HPDE6-E6E7 (cell line): Measurements from ENCODE around the gene PTPRM.

Experiments
- DNase-seq: peaks from one replicate; pipeline ENCODE4 v3.0.0; 2011; ENCODE audit warnings: missing footprints; ENCODE audit errors: extremely low spot score

The PTPRM gene

DNA sequence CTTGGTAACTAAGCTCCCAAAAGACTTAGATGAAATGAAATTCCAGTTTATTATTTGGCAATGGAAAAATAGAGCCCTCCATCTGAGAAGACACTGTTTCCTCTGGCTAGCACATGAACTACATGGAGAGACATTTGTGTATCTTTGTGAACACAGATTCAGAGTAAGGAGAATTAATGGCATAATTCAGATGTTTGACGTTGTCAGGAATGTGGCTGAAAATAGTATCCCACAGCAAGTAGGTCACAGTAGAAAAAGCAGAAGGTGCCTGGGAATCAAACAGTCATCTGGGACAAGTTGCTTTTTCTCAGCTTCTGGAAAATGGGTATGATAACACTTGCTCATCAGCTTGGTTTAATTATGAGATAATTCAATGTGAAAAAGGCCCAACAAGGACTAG lies 288.6 kb downstream of the PTPRM start:
- no peak for DNase-seq

DNA sequence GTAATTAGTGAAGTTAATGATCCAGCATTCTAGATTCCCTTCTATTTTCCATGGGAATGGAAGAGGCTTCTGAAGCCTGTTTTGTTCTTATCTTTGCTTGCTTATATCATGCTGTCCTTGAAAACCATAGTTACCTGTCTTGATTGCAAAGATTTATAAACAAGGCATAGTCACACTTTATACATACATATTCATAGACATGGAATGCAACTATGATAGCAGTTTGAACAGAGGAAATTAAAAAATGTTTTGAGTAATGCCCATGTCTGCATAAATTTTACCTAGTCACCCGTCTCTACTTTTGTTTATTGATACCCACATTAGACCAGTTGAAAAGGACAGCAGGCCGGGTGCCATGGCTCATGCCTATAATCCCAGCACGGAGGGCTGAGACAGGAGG lies 289.0 kb downstream of the PTPRM start:
- DNase-seq, result no peak

DNA sequence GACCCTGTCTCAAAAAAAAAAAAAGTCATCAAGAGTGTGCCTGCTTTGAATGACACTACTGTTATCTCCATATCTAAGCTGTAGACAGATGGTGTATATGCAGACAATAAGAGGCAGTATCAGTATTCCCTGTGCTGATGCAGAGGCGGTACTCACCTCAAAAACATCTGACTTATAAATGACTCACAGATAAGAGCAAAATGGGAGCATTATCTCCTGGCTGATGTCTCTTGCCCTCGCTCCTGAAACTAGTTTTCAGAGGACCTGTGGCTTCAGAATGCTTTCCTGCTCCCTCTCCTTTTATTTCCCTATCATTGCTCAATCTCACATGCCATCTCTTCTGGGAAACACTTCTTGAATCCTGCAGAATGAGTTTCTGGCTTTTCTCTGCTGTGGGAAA lies 289.6 kb downstream of the PTPRM start:
- DNase-seq, result no peak

DNA sequence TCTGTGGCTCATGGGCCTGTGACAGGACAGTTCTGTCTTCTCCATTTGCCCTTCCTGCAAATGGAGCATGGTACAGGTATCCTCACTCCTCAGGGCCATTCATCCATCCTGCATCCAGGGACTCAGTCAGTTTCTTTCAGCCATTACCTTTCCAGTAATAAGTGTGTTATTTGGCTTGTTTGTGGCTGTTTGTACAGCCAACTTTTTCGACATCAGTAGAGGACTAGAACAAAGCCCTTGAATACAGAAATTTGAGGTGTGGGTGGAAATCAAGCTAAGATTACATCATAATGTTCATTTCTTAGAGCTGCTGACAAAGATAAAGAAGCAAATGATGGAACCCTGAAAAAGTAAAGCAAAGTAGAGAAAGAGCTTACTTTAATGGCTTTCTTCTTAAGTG lies 290.4 kb downstream of the PTPRM start:
- no peak for DNase-seq

DNA sequence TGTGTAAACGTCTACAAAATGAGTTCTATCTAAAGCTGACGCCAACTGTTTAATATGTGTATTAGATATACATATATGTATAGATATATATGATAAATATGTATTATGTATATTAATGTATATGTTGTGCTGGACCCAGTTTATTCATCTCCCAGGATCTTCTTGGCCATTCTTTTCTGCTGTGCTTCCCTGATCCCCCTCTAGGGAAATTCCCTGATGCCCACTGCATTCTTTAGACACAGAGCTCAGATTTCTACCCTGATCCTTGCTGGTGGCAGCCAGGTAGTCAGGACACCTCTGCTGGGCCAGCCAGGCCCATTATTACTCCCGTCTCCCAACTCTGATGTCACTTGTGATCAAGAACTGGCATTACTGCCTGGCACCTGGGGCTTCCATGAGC lies 292.0 kb downstream of the PTPRM start:
- no peak for DNase-seq

DNA sequence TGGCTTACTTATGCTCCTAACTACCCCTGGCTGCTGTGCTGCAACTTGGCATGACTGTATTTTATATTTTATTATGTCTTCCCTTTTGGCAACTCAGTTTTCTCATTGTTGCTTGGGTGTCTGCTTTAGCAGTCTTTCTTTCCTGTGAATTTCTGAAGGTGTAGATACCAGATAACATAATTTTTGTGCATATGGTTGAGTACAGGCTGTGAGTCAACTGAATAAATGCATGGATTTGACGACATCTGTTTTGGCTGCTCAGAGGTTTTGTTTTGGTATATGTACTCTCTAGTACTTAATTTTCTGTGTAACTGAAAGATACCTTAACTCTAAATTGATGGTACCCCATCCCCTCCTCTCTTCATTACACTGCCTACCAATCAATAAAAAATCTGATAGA lies 303.1 kb downstream of the PTPRM start:
- no peak for DNase-seq

DNA sequence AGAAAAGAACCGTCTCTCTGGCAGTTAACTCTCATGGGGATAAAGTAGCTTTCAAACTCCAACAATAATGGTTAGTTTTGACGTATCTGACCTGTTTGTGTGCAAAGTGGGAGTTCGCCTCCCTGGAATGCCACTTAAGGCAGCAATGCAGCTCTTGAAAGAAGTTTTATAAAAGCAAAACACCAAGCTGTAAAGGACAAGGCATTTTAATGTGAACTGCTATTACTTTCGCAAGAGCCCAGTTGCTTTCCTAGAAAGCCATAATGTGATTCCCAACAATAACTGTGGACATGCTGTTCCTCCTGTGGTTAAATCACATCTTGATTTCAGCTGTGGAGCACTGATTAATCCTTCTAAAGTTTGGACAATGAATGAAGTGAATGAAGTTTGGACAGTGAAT lies 303.7 kb downstream of the PTPRM start:
- DNase-seq, result no peak

DNA sequence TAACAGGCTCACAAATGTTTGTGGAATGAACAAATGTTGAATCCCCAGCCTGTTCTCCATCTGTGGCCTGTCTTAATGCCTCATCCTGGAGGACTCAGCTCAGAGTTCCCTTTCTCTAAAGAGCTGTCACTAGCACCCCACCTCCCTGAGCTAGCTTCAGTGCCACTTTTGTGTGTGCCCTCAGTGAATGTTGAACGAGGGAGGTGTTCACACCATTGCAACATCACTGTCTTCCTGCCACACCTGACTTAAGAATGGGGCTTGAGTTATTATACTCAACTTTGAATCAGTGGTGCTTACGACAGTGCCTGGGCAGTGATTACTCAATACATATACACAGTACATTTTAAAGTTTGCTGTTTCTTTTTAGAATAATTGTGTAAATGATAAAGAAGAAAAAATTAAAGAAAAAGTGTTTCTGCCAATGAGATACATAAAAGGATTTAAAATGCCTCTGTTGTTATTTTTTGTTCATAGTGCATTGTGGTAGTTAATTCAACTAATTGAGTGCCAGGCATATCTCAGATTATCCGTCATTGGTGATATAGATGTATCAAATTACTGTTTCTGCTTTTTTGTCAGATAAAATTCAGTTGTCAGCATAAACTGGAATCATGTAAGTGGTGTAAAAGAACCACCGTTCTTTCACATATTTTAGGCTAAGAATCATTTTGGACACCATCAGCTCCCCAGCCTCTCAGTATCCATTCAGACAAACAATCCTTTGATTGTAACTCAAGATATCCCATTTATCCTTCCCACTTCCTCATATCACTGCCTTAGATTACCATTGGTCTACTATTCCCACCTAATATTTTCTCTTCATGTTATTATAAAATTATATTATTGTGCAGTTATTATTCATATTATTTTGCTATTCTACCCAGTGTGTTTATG lies 304.7 kb downstream of the PTPRM start:
- peak; percentile 58 for DNase-seq

DNA sequence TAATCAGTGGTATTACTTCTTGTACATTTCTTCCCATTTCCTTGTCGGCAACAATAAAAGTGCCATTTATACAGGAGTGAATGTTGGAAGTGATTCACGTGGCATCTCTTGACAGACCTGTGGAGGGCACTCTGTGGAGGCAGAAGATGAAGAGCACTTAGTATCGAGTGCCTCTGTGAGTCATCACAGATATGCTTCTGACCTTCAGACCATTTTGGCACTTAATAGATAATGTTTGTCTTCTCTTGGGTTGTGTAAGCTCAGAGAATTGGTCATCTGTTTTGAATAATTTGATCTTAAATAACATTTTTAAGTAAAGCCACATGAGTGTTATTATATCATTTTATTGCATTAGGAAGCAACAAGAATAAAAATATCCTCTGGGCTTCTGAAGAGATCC lies 305.5 kb downstream of the PTPRM start:
- DNase-seq, result peak; percentile 34

DNA sequence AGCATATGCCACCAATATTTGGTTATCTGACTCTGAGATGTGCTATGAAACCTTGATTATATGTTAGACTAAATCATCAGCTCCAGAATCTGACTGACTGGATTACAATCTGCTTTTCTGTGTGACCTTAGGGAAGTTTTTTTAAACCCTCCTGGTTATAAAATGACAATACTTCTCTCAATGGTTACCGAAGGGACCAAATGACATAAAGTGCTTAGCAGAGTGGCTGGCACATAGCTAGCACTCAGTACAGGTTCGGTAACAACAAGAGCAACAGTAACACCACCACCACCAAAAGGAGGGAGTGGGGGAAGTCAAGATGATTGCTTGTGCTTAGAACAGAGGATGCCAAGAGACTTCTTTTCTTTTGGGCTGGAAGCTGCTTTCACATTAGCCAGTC lies 306.2 kb downstream of the PTPRM start:
- no peak for DNase-seq

DNA sequence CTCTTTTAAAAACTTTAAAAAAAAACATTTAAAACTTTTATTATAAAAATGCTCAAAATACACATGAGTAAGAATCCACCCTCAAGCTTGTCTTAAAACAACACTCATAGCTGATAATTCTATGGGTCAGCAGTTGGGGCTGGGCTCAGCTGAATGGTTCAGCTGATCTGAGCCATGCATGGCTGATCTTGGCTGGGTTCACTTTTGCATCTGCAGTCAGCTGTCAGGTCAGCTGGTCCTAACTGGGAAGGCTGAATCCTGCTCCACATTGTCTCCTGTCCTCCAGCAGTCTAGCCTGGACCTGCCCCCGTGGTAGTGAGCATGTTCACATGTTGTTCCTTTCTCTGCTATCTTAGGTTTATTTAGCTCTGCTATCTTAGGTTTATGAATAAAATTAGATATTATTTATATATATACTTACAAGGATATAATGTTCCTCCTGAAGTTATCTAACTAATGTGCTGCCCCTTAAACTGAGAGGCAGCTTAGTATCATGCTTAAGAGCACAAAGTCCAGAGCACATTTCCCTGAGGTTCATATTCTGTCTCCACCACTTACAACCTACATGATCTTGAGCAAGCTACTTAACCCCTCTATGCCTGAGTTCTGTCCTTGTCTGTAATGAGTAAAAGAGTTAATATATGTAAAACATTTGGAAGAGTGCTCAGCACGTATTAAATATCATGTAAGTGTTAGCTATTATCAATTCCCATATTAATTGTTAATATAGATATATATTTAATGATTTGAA lies 309.4 kb downstream of the PTPRM start:
- DNase-seq, result no peak

DNA sequence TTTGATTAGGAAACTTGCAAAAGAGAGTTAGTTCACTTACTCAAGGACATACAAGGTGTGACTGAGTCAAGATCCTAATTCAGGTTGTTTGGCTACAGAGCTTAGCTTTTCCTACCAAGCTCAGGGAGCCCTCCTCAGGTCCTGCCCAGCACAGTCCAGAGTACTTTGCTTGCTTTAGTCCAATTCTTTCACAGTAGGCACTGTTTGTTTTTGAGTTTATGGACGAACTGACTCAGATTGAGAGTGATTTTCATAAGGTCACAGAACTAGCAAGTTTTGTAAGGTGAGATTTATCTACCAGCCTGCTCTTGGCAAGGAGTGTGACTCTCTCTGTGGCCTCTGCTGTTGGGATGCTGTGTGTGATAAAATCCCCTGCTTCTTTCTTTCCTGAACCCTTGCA lies 310.5 kb downstream of the PTPRM start:
- no peak for DNase-seq

DNA sequence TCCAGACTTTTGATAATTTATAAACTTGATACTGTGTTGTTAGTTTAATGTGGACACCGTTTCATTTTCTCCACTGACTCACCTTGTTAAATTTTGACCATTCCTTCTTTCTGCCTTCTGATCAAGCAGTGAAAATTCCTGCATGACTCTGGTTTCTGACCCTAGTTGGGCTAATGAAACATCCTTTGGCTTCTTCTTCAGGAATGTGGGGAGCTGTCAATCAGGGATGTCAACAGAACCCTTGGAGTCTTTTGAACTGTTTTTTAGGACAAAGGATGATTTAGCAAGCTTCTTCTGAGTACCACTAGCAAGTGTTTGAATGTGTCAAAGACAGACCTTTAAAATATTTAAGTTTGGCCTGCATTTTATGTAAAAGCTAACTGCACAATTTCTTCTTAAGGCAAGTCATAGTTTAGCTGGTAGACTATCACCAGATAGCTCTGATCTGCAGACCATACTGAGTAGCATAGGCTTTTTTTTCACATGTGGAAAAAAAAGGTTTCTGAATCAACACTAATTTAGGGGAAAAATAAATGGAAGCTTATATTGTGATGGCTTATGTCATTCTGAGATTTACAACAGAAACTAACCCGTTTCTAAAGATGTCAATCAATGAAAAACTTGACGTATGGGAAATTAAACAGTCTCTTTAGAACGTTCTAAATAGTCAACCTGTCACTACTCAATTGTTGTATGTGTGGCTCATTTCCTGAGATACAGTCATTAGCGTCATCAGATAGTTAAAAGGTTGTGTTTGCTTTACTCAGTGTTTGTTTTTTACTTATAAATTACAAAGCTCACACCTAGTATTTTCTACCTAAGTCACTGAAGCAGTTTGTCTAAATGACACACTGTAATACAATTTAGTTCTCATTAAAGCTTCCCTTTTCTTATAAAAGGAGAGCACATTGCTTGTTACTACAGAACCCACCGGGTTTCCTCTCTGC lies 311.4 kb downstream of the PTPRM start:
- DNase-seq, result no peak

DNA sequence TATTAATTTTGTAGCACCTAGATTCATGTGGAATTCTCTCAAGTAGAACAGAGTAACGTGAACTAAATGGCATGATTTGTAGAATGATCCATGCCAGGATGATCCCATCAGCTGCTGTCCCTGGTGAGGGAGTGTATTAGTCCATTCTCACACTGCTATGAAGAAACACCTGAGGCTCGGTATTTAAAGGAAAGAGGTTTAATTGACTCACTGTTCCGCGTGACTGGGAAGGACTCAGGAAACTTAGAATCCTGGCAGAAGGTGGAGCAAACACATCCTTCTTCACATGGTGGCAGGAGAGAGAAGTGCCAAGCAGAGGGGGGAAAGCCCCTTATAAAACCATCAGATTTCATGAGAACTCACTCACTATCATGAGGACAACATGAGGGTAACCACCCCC lies 312.6 kb downstream of the PTPRM start:
- no peak for DNase-seq

DNA sequence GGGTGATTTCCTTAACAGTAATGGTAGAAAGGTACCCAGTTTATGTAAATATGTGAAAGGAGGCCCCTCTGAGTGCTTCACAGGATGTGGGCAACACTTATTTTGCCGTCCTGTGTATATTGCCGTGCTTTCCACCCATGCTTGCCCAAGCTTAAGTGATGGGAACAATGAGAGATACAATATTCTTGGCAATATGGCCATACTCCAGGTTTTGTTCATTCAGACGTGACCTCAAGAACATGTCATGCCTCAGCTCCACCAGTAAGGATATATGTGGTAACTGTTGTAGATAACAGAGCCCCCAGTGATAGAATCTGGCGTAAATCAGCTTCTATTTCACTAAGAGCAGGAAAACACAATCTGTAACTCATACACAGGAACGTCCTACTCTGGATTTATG lies 318.7 kb downstream of the PTPRM start:
- DNase-seq, result no peak

DNA sequence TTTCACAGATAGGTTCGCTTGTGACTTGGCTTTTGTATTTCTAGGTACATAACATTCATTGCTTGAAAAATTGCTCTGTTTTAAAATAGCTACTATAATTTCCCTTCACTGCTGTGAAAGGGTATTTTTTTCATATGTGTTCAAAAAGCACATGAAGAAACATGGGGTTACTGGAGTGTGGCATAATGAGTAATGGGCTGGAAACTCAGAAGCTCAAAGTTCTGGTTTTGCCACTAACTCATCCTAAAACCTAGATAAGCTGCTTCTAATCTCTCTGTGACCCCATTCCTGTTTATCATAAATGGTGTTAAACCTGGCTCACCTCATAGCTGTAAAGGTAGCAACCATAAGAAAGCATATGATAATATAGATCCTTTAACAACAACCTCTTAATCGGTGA lies 319.3 kb downstream of the PTPRM start:
- no peak for DNase-seq

DNA sequence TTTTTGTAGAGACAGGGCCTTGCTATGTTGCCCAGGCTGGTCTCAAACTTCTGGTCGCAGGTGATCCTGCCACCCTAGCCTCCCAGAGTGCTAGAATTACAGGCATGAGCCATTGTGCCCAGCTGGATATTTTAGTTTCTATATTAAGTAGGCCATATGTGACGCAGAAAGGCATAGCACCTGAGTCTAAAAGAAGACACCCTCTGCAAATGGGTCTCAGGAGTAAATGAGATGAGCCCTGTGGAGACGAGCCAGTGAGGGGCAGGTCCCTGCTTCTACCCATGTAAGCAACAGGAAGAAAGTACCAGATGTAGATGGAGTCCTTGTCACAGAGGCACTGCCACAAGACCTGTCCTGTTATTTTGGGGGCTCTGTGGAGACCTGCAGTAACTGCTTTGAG lies 322.4 kb downstream of the PTPRM start:
- DNase-seq, result no peak

DNA sequence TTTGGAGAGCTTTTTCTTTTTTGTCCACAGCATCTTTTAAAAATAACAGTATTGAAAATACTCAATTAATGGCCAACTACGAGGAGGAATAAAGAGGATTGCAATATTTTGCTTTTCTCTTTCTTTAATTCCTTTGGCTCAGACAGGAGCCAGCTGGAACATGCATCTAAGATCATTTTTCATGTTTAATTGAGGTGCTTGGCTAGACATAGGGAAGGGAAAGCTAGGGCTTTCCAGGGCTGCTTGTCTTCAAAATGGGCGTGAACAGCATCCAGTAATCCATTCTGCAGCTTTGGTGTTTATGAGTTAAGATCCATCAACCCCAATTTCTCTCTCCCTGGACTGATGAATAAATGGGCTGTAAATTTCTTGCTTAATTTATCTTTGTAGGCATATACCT lies 323.0 kb downstream of the PTPRM start:
- DNase-seq, result no peak

DNA sequence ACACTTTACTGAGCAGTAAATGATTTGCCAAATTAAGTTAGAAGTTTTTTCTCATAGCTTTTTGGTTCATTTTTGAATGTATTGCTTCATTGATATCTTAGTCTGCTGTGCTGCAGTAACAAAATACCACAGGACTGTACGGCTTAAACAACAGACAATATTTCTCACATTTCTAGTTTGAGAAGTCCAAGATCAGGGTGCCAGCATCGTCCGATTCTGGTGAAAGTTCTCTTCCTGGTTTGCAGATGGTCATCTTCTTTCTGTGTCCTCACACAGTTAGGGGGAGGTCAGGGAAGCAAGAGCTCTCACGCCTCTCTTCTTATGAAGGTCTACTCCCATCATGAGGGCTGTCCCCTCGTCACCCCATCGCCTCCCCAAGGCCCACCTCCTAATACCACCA lies 325.4 kb downstream of the PTPRM start:
- DNase-seq, result no peak

DNA sequence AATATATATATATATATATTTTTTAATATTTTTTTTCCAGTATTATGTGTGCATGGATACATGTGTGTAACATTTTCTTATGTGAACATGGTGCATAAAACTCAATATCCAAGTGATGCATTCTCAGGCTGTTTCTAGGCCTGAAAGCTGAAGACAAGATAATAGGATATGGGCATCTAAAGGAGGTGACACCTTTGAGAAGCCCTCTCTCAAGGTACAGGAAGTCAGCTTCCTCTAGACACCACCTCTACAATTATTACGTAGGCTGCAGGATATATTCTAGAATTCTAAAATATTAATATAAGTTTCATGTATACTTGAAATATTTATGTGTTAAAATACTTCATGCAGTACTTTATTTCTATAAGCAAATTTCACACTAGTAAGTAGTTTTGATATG lies 327.5 kb downstream of the PTPRM start:
- no peak for DNase-seq

DNA sequence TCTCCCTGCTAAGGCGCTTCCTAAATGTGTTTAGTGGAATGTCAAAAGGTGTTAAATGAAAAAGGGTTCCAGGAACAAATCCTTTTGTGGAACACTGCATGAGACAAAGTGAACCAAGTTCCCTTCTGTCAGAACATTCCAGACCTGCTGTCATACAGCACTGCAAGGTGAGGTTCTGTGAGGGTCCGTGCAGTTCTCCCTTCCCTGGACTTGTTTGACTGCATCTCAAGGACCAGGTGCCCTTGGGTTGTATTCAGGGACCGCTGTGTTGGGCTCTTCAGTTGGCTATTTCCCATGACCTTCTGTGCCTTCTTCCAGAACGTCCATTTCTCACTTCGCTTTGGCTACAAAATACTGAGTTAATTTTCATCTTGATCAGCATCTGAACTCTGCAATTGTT lies 328.2 kb downstream of the PTPRM start:
- no peak for DNase-seq

DNA sequence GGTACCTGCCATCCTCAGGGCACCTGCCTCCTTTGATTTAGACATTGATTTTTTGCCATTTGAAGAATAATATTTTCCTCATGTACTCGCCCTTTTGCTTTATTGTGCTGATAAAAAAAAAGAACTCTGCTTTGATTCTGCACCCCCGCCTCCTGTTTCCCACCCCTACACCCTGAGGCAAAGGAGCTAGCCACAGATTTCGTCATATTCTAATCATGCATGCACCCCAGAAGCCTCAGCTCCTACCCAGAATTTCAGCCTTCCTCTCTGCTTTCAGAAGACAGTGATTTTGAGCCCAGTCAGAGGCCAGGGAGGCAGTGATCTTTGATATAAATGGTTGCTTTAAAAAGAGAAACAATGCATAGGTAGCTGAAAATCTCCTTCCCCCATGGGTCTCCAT lies 329.0 kb downstream of the PTPRM start:
- no peak for DNase-seq
